GM20431 (cell line): ENCODE measurements around the gene SLC25A30.
"Not testable (repeated sequence)": the region's sequence is repeated elsewhere in the genome, so short reads cannot be mapped to it uniquely, and the experiment has no call there.

ENCODE experiments used
- in situ Hi-C: fragments of 300-500 bp; cut with MseI, MboI; formaldehyde crosslinking; loops from one replicate; pipeline ENCODE4 v1.15.0; 2020; ENCODE audit warnings: low sequenced_read_pairs; ENCODE audit not compliant: unreplicated experiment

The SLC25A30 gene

DNA sequence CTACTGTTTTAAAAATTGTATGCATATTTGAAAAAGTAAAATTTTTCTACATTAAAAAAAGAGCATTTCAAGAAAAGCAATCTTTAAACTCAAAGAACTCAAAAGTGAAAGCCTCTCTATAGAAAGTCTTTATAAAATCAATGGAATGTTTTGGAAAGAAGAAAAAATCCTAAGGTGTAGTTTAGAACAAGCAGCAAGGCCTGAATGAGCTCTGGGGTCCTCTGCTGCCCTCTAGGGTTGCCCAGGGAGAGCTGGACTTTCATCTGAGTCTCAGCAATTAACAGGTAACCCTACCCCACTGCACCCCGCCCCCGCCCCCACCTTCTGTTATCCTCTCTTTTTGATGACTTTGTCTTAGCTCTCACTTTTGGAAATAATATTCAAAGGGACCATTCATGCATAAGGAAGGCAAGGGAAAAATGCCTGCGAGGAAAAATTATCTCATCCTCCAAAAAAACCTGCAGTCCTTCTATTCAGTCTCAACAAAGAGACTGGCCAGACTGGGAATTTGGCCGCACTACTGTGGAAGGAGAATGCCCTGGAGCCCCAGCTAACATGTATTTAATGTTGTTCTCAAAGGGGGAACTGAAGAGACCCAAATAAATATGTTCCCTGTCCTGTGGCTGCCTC, 24.1 kb downstream of the SLC25A30 start:
- in situ Hi-C loops = no loop called here

DNA sequence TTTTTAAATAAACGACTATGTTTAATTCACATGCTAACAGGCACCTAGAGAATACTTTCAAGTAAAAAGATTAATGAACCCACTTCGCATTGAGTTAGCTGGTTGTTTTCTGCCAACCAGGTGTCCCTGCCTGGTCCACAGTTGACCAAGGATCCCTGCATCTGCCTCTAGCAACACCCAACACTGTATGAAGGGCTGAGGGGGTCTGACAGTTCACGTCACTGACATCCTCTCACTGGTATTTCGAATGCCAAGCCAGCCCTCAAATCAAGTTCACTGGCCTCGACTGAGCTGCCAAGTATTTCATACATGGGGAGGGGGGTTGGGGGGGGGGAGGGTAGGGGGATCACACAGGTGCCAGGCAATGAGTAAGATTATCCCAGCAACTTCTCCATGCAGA, 25.4 kb downstream of the SLC25A30 start:
- in situ Hi-C loops = no loop called here

DNA sequence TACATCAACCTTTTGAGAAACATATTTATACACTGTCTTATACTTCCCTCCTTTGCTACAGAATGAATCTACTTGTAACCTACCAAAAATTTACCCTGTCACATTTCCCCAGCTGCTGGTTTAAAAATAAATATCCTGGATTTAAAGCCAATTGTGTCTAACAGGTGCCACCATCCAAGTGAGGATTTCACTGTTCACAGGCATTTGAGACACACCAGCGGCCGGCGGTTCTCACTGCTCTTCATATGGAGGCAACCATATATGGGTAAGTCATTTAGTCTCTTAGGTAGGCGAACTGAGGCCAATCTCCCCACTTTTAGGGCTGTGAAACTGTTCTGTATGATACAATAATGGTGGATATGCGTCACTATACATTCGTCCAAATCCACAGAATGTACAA, 26.2 kb downstream of the SLC25A30 start:
- in situ Hi-C loops = no loop called here

DNA sequence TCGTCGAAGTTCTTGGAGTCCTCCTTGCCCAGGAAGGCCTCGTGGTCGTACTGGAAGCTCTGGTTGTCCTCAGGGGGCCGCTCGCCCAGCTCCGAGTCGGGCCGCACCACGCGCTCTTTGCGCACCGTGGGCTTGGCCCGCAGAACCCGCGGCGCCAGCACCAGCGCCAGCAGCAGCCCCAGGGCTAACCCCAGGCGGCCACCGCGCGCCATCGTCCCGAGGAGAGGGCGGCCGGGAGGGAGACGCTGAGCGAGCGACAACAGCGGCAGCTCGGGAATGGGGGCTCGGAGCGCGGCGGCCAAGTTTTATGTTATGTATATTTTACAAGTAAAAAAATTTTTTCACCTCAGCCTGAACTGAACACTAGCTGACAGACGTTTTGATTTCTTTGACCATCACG, 27.0 kb downstream of the SLC25A30 start:
- in situ Hi-C loops = not testable (repeated sequence)

DNA sequence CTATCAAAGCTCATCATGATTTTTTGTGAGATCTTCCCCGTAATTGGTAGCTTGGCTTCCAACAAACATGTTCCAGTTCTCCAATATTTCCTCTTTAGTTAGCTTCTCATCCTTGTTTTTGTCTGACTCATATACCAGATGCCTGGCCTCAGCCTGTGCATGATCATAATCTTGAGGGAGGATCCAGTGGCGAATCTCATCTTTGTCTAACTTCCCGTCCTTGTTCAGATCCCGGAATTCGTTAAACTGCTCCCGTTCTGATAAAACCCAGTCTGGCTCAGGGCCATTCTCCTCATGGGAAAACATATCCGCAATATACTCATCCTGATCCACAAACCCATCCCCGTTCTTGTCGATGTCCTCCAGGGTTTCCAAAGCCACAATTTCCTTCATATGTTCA, 27.8 kb downstream of the SLC25A30 start:
- in situ Hi-C loops = not testable (repeated sequence)

DNA sequence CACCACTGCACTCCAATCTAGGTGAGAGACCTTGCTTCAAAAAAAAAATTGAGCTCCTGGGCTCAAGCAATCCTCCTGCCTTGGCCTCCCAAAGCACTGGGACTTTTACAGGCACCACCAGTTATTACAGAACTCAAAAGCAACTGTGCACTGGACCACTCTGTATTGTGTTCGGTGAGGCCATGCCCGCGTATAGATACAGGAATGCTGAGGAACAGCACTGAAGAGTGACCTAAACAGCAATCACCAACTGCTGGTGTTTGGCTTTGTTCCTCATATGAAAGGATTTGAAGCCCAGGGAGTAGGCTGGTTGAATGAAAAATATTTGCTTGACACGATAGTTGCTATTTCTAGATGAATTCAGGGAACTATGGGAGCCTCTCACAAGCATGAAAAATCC, 29.5 kb downstream of the SLC25A30 start:
- in situ Hi-C loops = no loop called here

DNA sequence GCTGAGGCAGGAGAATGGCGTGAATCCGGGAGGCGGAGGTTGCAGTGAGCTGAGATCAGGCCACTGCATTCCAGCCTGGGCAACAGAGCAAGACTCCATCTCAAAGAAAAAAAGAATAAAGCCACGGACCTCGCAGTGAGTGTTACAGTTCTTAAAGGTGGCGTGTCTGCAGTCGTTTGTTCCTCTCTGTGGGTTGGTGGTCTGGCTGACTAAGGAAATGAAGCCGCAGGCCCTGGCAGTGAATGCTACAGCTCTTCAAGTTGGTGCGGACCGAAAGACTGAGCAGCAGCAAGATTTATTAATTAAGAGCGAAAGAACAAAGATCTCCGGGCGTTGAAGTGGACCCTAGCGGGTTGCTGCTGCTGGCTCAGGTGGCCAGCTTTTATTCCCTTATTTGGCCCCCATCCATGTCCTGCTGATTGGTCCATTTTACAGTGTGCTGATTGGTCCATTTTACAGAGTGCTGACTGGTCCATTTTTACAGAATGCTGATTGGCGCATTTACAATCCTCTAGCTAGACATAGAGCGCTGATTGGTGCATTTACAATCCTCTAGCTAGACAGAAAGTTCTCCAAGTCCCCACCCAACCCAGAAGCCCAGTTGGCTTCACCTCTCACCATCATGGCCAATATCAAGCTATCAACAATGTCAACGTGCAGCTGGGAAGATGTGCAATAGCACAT, 31.1 kb downstream of the SLC25A30 start:
- in situ Hi-C loops = not testable (repeated sequence)

DNA sequence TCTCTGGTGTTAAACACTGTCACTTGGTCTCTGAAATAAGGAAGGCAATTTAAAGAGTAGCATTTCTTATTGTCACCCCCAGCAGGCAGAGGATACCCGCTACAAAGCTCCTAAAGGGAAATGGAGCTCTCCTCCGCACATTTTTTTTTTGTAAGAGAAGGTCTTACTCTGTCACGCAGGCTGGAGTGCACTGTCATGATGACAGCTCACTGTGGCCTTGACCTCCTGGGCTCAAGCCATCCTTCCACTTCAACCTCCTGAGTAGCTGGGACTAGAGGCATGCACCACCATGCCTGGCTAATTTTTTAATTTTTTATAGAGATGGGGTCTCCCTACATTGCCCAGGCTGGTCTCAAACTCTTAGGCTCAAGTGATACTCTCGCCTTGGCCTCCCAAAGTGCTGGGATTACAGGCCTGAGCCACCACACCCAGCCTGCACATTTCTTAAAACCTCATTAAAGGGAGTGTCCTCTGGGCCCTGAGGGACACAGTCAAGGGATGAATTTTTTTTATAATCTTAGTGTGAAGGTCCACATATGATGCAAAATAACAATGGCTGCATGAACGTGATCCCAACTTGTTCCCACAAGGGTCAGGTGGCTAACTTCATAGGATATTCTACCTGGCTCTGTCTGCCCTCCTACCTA, 32.1 kb downstream of the SLC25A30 start:
- in situ Hi-C loops = no loop called here

DNA sequence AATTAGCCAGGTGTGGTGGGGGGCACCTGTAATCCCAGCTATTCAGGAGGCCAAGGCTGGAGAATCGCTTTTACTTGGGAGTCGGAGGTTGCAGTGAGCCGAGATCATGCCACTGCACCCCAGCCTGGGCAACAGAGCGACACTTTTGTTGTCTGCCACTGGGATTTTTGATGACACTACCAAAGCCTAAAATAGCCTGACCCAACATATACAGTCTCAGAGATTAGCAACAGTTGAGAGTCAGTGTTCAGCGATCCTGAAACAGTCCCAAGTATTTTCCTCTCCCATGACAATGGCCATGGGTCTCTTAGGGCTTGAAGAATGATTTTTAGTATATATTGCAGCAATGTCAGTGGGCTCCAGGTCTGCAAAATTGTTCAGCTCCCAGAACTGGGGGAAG, 32.9 kb downstream of the SLC25A30 start:
- in situ Hi-C loops = no loop called here

DNA sequence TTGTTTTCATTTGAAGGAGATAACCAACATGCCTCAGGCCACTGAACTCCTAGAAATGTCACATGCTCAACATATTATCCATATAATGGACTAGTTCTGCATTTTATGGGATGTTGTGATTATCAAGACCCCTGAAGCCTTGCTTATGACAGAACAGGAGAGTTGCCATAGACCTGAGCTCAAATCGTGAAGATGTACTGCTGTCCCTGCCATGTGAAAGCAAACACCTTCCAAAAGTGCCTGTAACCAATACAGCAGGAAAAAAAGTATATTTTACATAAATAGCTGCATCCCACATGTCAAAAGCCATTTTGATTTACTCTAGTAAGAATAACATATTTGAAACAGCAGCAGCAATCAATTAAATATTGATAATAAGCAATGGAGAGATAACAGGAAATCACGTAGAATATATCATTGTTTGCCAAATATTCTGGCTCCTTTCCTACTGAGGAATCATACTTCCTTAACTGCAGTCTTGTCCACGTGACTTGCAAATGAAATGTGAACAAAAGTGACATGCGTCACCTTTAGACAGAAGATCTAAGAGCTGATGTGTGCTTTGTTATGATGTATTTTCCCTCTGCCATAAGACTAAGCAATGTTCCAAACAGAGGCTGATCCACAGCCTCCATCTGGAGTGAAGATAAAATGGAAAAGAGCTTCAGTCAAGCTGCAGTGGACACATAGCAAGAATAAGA, 33.5 kb downstream of the SLC25A30 start:
- in situ Hi-C loops = no loop called here

DNA sequence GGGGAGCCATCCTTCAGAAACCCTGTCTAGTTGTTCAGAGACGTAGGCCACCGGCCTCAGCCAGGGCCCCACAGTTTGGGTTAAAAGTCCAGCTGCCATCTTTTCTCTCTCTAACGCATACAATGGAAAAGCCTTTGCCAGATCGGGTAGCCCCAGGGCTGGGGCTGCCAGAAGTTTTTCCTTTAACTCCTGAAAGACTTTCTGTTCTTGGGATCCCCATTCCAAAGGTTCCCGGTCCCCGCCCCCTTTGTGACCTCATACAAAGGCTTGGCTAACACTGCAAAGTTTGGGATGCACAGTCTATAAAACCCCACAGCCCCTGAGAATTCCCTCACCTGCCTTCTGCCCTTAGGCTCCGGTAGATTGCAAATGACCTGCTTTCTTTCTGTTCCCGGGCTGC, 35.4 kb downstream of the SLC25A30 start:
- in situ Hi-C loops = not testable (repeated sequence)

DNA sequence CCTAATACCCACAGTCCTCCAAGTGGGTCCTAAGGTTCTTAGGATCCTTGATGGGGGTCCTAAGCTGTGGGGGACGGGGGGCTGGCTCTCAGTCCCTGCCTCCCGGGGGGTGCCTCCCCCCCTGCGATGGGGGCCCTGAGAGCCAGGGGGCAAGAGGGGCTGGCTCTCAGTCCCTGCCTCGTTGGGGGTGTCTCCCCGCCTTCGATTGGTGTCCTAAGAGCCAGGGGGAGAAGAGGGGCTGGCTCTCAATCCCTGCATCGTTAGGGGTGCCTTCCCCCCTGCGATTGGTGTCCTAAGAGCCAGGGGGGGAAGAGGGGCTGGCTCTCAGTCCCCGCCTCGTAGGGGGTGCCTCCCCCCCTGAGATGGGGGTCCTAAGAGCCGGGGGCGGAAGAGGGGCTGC, 37.0 kb downstream of the SLC25A30 start:
- in situ Hi-C loops = no loop called here

DNA sequence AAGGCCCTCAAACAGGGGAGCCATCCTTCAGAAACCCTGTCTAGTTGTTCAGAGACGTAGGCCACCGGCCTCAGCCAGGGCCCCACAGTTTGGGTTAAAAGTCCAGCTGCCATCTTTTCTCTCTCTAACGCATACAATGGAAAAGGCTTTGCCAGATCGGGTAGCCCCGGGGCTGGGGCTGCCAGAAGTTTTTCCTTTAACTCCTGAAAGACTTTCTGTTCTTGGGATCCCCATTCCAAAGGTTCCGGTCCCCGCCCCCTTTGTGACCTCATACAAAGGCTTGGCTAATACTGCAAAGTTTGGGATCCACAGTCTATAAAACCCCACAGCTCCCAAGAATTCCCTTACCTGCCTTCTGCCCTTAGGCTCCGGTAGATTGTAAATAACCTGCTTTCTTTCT, 37.5 kb downstream of the SLC25A30 start:
- in situ Hi-C loops = not testable (repeated sequence)

DNA sequence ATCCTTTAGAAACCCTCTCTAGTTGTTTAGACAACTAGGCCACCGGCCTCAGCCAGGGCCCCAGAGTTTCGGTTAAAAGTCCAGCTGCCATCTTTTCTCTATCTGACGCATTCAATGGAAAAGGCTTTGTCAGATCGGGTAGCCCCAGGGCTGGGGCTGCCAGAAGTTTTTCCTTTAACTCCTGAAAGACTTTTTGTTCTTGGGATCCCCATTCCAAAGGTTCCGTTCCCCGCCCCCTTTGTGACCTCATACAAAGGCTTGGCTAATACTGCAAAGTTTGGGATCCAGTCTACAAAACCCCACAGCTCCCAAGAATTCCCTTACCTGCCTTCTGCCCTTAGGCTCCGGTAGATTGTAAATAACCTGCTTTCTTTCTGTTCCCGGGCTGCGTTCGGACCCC, 38.7 kb downstream of the SLC25A30 start:
- in situ Hi-C loops = not testable (repeated sequence)

DNA sequence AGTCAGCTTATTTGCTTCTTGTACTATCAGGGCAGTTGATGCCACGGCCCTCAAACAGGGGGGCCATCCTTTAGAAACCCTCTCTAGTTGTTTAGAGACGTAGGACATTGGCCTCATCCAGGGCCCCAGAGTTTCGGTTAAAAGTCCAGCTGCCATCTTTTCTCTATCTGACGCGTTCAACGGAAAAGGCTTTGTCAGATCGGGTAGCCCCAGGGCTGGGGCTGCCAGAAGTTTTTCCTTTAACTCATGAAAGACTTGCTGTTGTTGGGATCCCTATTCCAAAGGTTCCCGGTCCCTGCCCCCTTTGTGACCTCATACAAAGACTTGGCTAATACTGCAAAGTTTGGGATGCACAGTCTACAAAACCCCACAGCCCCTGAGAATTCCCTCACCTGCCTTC, 39.4 kb downstream of the SLC25A30 start:
- in situ Hi-C loops = not testable (repeated sequence)

DNA sequence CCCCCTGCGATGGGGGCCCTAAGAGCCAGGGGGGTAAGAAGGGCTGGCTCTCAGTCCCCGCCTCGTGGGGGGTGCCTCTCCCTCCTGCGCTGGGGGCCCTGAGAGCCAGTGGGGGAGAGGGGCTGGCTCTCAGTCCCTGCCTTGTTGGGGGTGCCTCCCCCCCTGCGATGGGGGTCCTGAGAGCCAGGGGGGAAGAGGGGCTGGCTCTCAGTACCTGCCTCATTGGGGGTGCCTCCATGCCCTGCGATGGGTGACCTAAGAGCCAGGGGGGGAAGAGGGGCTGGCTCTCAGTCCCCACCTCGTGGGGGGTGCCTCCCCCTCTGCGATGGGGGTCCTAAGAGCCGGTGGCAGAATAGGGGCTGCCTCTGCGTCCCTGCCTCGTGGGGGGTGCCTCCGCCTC, 40.9 kb downstream of the SLC25A30 start:
- in situ Hi-C loops = not testable (repeated sequence)

DNA sequence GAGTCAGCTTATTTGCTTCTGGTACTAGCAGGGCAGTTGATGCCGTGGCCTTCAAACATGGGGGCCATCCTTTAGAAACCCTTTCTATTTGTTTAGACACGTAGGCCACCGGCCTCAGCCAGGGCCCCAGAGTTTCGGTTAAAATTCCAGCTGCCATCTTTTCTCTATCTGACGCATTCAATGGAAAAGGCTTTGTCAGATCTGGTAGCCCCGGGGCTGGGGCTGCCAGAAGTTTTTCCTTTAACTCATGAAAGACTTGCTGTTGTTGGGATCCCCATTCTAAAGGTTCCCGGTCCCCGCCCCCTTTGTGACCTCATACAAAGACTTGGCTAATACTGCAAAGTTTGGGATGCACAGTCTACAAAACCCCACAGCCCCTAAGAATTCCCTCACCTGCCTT, 41.5 kb downstream of the SLC25A30 start:
- in situ Hi-C loops = not testable (repeated sequence)

DNA sequence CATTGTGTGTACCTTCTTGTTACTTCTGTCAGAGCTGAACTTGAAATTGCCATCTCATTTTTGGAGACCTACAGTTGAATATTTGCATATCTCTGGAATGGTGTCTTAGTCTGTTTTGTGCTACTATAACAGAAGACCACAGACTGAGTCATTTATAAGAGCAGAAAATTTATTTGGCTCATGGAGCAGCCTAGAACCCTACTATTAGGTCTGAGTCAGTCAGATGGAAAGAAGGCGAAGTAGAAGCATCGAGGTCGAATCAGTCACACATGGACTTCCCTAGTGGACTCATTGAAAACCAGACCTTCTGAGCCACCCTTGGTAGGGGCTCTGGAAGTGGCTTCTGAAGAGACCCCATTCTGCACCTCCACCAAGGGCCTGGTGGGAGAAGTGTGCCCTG, 43.3 kb downstream of the SLC25A30 start:
- in situ Hi-C loops = no loop called here

DNA sequence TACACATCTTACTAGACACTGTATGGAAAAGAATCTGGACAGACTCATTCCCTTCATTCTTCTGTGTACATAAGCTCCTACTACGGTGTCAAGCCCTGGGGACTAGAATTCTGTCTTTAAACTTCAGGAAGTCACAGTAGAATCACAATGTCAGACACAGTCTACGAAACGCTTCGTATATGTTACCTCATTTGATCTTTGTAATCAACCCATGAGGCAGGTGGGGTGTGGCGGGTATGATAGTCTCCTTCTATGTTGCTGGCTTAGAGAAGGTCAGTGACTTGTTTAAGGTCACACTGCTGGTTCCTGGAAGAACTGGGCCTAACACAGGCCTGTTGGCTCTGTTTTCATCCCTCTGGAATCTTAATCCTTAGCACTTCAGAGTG, 45.0 kb downstream of the SLC25A30 start:
- in situ Hi-C loops = no loop called here

DNA sequence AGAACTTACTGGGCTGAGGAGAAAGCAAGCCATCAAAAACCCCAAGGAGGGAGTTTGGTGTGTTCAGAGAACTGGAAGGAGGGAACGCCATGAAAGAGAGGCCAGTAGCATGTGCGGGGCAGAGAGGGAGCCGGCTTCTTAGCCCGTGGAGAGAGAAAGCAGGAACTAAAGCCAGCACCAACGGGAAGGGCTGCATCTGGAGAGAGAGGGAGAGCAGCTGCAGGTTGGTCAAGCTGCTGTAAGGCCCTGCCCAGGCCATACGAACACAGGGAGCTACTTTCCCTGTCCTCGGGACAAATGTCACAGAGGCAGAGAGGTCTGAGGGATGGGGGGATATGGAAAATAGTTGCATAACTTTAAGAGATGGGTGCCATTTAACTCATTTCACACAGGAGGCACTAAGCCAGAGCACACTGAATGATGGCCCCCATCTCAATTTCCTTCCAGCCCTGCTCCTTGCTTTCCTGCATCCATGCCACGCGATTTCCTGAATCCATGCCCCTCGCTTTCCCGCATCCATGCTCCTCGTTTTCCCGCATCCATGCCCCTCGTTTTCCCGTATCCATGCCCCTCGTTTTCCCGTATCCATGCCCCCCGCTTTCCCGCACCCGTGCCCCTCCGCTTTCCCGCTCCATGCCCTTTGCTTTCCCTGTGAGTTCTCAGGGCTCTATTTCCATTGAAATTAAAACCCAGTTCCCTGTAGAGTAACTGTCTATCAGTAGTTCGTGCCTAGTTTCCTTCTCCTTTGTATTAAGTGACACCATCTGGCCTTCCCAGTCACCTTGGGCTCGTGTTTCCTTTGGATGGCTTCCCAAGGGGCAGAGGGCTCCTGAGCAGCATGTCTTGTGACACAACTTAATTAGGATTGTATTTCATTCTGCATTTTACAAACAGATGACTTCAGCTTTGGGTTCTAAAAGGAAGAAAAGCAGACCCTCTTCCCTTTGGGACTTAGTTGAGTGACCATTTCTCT, 45.7 kb downstream of the SLC25A30 start:
- in situ Hi-C loops = no loop called here
